ENCODE measurements around the gene HINFP. TPM values are rescaled to one million over a fixed set of nuclear protein-coding genes. Genes with fewer than 3 reads are reported as not detected.

The HINFP gene
- total and polyA plus RNA-seq, 9 of the 15 experiments (the other 6 are each of a cell fraction or from before 2014, with no cell fraction given) = 13.8 to 34.1 (median 22.5) TPM

- TF ChIP-seq ARID4B (CRISPR knock-in tag; IDR thresholded peaks at IDR 0.05) = peak; percentile 97
- no peak for TF ChIP-seq MTA2 (IDR thresholded peaks at IDR 0.05; ENCODE audit: low read depth)
- TF ChIP-seq TGIF2 (CRISPR knock-in tag; IDR thresholded peaks at IDR 0.05) = peak; percentile 98; the same call in 1 of the 2 replicates
- TF ChIP-seq NCOA1 (IDR thresholded peaks at IDR 0.05; ENCODE audit: low read depth) = no peak
- peak; percentile 52; the same call in 1 of the 2 replicates for TF ChIP-seq FOSL1 (tag; conservative IDR thresholded peaks at IDR 0.05)
- no peak for TF ChIP-seq PATZ1 (CRISPR knock-in tag; IDR thresholded peaks at IDR 0.05; ENCODE audit: borderline replicate concordance)
- peak; percentile 84 for TF ChIP-seq CXXC5 (CRISPR knock-in tag; IDR thresholded peaks at IDR 0.05)
- TF ChIP-seq PCBP1 (IDR thresholded peaks at IDR 0.05; ENCODE audit: low read depth, low read length, poor library complexity, severe bottlenecking) = peak; percentile 96
- peak; percentile 78 for TF ChIP-seq NELFE (IDR thresholded peaks at IDR 0.05; ENCODE audit: insufficient read depth, insufficient read length)
- peak; percentile 81 for TF ChIP-seq L3MBTL2 (IDR thresholded peaks at IDR 0.05)
- TF ChIP-seq ZBTB11 (CRISPR knock-in tag; IDR thresholded peaks at IDR 0.05) = peak in 1 of 3 experiments; percentile 55; a peak in 1 of 6 replicates
- peak; percentile 68 for TF ChIP-seq KLF13 (tag; IDR thresholded peaks at IDR 0.05; ENCODE audit: borderline replicate concordance, low read depth)
- TF ChIP-seq ZBTB17 (CRISPR knock-in tag; IDR thresholded peaks at IDR 0.05) = peak; percentile 89
- TF ChIP-seq ASH1L (IDR thresholded peaks at IDR 0.05; ENCODE audit: borderline replicate concordance, low read depth, partially characterized antibody) = peak; percentile 89
- TF ChIP-seq ATF4 (CRISPR knock-in tag; IDR thresholded peaks at IDR 0.05) = no peak
These were observed 26.1 kb upstream of the HINFP start (continued) for GRCh38 chr11:119095066-119095880.
